DMS53 treated with DMSO at 0.1 percent for 48 hours (cell line): ENCODE results near the gene PIM3.

Source experiments
- DNase-seq: peaks from one replicate; lab custom pipeline; 2025; ENCODE audit not compliant: unreplicated experiment; lab: John Stamatoyannopoulos, UW

Gene PIM3

GRCh38 chr22:49960159-49961004 is at the start of gene PIM3:
Gene PIM3 (plus strand): TSS chr22:49960772. CDS start chr22:49960948, 176 bp downstream.
- DNase-seq: peak; percentile 82

GRCh38 chr22:49911881-49912625 is 48.5 kb upstream of the PIM3 start:
- no peak for DNase-seq

GRCh38 chr22:49913026-49913425 is 47.5 kb upstream of the PIM3 start:
- DNase-seq: no peak

DNA sequence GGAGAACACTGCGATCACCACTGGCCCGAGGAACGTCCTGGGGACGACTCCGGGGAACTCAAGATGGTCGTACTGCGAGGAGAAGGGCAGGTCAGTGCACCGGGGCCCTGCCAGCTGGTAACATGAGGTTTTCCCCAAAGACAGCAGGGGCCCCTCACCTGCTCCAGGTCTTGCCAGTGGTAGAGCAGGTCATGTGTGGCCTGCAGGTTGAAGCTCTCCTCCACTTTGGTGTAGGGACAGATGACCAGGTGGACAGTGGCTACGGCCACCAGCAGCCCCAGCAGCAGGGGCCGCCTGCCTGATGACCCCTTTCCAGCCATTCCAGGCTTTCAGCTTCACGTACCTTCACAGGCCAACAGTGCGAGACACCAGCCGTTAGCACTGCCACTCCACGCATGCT is 47.1 kb upstream of the PIM3 start:
- DNase-seq: no peak

DNA sequence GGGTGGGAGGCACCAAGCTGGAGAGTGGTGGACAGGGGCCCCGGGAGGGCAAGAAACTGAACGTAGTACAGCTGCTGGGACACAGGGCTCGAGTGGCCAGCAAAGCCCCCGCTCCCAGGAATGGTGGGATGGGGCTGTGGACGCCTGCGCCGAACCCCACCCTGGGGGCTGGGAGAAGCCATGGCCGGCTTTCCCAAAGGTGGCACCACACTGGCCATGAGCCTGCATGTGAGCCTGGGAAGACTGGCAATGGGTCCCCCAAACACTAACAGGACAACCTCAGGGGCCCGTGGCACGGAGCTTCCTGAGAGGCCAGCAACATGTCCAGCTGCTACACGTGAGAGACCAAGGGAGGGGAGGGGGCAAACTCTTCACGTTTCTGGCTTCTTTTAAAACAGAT is 46.3 kb upstream of the PIM3 start:
- no peak for DNase-seq

GRCh38 chr22:49915610-49916009 is 45.0 kb upstream of the PIM3 start:
- DNase-seq: no peak

DNA sequence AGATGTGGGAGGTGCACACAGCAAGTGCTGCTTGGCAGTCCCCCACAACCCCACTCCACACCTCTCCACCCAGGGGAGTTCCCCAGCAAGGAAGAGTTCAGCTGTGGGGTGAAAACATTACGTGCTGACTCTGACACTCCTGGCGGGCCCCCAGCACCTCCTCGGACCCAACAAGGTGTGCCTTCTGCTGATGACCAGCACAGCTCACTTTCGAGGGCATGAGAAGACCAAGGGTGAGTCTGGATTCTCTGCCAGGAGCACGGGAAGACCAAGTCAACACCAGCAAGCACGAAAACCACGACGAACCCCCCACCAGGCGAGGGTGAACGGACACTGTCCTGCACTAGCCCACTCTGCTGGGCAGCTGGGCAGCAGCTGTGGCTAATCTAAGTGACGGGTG is 43.7 kb upstream of the PIM3 start:
- no peak for DNase-seq

DNA sequence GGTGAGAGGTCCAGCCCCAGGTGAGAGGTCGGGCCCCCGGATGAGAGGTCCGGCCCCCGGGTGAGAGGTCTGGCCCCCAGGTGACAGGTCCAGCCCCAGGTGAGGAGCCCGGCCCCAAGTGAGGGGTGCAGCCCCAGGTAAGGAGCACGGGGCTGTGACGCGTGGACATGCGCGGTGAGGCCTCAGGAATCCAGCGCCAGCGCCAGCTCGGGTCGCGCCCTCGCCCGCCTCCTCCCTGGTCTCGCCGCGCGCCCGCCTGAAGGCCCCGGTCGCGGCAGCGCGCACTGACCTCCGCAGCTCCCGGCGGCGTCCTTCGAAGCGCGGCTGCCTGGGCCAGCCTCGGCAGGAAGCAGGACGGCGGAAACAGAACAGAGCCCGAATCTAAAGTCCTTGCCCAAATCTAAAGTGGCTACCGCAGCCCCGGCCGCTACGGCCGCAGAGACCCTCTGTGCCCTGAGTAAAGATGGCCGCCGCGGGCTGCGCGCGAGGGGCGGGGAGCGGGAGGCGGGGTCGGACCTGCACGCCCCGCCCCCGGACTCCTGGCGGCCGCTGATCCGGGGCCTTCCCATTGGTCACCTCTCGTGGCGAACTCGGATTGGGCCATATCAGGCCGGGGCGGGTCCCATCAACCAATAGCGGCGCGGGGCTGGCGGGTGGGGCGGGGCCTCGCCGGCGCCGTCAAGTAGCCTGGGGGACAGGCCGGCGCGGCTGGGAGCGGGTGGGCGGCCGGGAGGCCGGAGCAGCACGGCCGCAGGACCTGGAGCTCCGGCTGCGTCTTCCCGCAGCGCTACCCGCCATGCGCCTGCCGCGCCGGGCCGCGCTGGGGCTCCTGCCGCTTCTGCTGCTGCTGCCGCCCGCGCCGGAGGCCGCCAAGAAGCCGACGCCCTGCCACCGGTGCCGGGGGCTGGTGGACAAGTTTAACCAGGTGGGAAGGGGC is 42.3 kb upstream of the PIM3 start, which contains the start of the genes ALG12 and CRELD2:
Gene ALG12 (minus strand): TSS at position 465 of the 937 bp plus-strand sequence. CDS start 4,673 bp downstream, outside the sequence.
Gene CRELD2 (plus strand): TSS at position 661 of the 937 bp plus-strand sequence. CDS start 136 bp downstream, at position 797.
- peak; percentile 82 for DNase-seq

DNA sequence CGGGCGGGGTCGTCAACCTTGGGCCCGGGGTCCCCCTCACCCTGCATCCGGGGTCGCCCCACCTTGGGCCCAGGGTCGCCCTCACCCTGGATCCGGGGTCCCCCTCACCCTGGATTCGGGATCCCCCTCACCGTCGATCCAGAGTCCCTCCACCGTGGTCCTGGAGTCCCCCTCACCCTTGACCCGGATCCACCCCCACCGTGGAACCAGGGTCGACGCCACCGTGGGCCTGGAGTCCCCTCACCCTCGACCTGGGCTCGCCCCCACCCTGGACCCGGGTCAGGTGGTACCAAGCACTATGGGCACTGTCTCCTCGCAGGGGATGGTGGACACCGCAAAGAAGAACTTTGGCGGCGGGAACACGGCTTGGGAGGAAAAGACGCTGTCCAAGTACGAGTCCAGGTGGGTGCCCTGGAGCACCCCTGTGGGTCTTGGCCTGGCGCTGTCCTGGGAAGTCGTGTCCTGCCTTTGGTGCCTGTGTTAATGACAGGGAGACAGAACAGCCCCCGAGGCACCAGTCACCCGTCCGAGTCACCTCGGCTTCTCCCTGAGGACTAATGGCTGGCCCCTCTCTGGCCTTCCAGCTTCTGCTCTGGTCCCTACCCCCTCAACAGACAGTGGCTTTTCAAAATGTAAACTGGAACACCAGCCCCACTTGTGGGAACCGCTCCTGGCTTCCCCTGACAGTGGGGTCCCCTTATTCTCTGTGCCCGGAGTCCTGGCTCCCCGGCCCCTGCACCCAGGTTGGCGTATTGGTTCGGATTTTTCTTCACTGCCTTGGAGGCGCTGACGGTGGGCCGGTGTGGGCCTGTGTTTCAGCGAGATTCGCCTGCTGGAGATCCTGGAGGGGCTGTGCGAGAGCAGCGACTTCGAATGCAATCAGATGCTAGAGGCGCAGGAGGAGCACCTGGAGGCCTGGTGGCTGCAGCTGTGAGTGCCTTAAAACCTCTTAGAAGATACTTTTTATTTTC is 41.4 kb upstream of the PIM3 start:
- no peak for DNase-seq

GRCh38 chr22:49920859-49921258 is 39.7 kb upstream of the PIM3 start:
- DNase-seq: no peak

DNA sequence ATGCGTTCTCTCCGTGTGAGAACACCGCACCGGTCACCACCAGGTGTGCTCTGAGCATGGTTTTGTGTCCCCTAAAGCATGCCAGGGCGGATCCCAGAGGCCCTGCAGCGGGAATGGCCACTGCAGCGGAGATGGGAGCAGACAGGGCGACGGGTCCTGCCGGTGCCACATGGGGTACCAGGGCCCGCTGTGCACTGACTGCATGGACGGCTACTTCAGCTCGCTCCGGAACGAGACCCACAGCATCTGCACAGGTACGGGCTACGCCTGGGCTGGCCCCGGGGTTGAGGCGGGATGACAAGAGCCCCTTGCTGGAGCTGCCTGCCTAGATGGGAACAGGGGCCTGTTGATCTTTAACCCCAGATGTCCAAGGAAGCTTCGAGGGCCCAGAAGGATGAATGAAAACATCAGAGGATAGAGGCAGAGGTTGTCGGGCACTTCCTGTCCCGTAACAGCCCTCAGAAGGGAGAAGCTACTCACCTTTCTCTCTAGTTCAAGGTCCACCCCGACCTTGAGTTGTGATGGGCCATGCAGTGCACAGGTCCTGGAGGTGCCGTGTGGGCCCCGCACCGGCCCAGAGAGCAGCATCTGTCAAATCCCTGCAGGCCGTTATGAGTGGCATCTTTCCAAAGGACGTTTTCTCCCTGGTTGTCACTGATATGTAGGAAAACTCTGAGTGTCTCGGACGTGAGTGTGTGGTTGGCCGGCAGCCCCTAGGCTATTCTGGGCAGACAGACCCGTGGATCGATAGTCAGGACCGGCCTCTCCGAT is 38.9 kb upstream of the PIM3 start:
- no peak for DNase-seq

DNA sequence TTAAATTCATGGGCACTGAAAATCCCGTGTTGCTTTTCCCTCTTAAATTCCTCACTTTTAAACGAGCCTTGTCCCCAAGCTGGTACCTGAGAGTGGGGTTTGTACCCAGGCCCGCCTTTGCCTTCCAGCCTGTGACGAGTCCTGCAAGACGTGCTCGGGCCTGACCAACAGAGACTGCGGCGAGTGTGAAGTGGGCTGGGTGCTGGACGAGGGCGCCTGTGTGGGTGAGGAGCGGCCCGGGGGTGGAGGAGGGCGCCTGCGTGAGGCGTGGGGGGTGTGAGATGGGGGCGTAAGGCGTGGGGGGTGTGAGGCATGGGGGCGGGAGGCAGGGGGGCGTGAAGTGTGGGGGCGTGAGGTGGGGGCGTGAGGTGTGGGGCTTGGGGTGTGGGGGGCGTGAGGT is 38.1 kb upstream of the PIM3 start:
- DNase-seq: no peak

DNA sequence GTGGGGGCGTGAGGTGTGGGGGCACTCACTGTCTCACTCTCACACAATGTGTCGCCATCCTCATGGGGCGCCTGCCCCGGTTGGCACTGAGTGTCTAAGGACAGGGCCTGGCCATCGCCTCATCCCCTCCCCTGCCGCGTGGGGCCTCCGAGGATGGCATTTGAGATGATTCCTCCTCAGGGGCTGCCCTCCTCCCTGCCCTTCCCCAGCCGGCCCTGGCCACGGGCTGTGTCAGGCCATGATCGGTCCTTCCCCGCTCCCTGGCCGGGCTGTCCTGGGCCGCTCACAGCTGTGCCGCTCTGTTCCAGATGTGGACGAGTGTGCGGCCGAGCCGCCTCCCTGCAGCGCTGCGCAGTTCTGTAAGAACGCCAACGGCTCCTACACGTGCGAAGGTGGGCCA is 37.6 kb upstream of the PIM3 start:
- DNase-seq: no peak

- no peak for DNase-seq
Measured at GRCh38 chr22:49923445-49923844, 37.1 kb upstream of the PIM3 start.

GRCh38 chr22:49924113-49924833 is 36.3 kb upstream of the PIM3 start:
- no peak for DNase-seq

DNA sequence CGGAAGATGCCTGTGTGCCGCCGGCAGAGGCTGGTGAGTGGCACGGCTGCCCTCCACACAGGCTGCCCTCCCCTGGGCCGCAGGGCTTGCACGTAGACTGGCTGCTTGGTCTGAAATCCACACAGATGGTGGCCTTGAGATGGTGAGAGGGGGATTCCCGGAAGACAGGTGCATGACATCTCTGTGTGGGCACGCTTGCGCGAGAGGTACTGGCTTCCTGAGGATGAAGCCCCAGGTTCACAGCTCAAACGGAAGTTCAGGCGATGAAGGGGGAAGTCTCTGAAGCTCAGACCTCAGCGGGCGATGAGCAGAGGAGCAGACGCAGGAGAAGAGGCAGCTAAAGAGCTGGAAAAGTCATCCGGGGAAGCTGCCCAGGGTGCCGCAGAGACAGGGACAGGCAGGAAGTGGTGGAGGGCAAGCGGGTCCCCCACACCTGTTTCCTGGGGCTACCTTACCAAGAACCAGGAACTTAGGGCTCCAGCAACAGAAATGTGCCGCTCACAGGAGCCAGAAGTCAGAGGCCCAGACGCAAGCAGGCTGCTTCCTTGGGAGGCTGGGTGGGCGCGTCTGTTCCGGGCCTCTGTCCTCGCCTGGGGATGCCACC is 34.9 kb upstream of the PIM3 start:
- no peak for DNase-seq

- DNase-seq: no peak
Measured at GRCh38 chr22:49926916-49927315, 33.7 kb upstream of the PIM3 start.
